Neural progenitor cell (in vitro differentiated cells): ENCODE data around the gene GRAMD4. TPM values are rescaled to one million over a fixed set of nuclear protein-coding genes. Genes with fewer than 3 reads are reported as not detected.

ENCODE experiments used
- DNase-seq: peaks from one replicate; pipeline ENCODE4 v3.0.0-alpha.2; 2016; ENCODE audit warnings: low spot score
- H2AFZ ChIP-seq: fragments of 200-600 bp; sonication (generic); replicated peaks from 2 replicates; pipeline ENCODE4 v1.6.1; 2016; ENCODE audit warnings: antibody characterized with exemption
- H3F3A ChIP-seq: fragments of 200-600 bp; sonication (generic); 2 replicates; pipeline ENCODE4 v1.6.1; 2016; ENCODE audit warnings: antibody characterized with exemption, low read depth
- H3K27ac ChIP-seq: fragments of 200-600 bp; sonication (generic); 2 replicates; pipeline ENCODE4 v1.5.1; 2016; ENCODE audit warnings: mild to moderate bottlenecking
- H3K27me3 ChIP-seq: fragments of 200-600 bp; sonication (generic); 2 replicates; pipeline ENCODE4 v1.6.1; 2016; ENCODE audit warnings: mild to moderate bottlenecking, moderate library complexity
- H3K36me3 ChIP-seq: fragments of 200-600 bp; sonication (generic); 2 replicates; pipeline ENCODE4 v1.5.1; 2016
- H3K4me1 ChIP-seq: fragments of 200-600 bp; sonication (generic); 2 replicates; pipeline ENCODE4 v1.6.1; 2016; ENCODE audit warnings: mixed run types
- H3K4me2 ChIP-seq: fragments of 200-600 bp; sonication (generic); 2 replicates; pipeline ENCODE4 v1.6.1; 2016
- H3K4me3 ChIP-seq: fragments of 200-600 bp; sonication (generic); 2 replicates; pipeline ENCODE4 v1.5.1; 2016
- H3K79me2 ChIP-seq: fragments of 200-600 bp; sonication (generic); 2 replicates; pipeline ENCODE4 v1.6.1; 2016; ENCODE audit warnings: low read depth
- H3K9ac ChIP-seq: fragments of 200-600 bp; sonication (generic); 2 replicates; pipeline ENCODE4 v1.6.1; 2016
- H3K9me3 ChIP-seq: fragments of 200-600 bp; sonication (generic); 2 replicates; pipeline ENCODE4 v1.5.1; 2016; ENCODE audit warnings: low read depth
- H4K20me1 ChIP-seq: fragments of 200-600 bp; sonication (generic); 2 replicates; pipeline ENCODE4 v1.6.1; 2016; ENCODE audit warnings: low read depth
- H3K27ac Mint-ChIP-seq: 3 replicates; pipeline ENCODE4 v1.8.0; 2021; ENCODE audit warnings: mixed read lengths
- H3K27me3 Mint-ChIP-seq: 2 replicates; pipeline ENCODE4 v1.8.0; 2022; ENCODE audit warnings: low read depth, mild to moderate bottlenecking, inconsistent platforms, moderate library complexity, mixed read lengths; ENCODE audit not compliant: insufficient read depth
- H3K36me3 Mint-ChIP-seq: 3 replicates; pipeline ENCODE4 v1.8.0; 2021; ENCODE audit warnings: mixed read lengths
- H3K4me1 Mint-ChIP-seq: 3 replicates; pipeline ENCODE4 v1.8.0; 2021; ENCODE audit warnings: mixed read lengths
- H3K4me3 Mint-ChIP-seq: 3 replicates; pipeline ENCODE4 v1.8.0; 2021; ENCODE audit warnings: mild to moderate bottlenecking, moderate library complexity, mixed read lengths
- H3K9me3 Mint-ChIP-seq: 3 replicates; pipeline ENCODE4 v1.8.0; 2020; ENCODE audit warnings: mixed read lengths
- CTCF ChIP-seq: fragments of 200-600 bp; sonication (generic); IDR thresholded peaks from 2 replicates; pipeline ENCODE4 v1.5.1; 2017; ENCODE audit warnings: antibody characterized with exemption, mild to moderate bottlenecking
- EZH2 ChIP-seq: fragments of 200-600 bp; sonication (generic); IDR thresholded peaks from 2 replicates; pipeline ENCODE4 v1.6.1; 2017; ENCODE audit warnings: antibody characterized with exemption, mild to moderate bottlenecking, moderate library complexity
- EZH2phosphoT487 ChIP-seq: fragments of 200-600 bp; sonication (generic); IDR thresholded peaks from 2 replicates; pipeline ENCODE4 v1.6.1; 2017; ENCODE audit warnings: antibody characterized with exemption
- total RNA-seq: library from RNA; depleted of rRNA; stranded (reverse); fragments of >200 nt; gene quantifications from 2 replicates; pipeline ENCODE4 v1.2.3, GENCODE V29; 2015; ENCODE audit warnings: low replicate concordance

GRAMD4 gene
- total RNA-seq, 1 donor from 2014 or later, result 32.2 TPM

- DNase-seq, result no peak
- Mint-ChIP-seq H3K9me3 (no peaks in the 10 kb centered on the region), H3K27me3 (peaks cover 6% of the 10 kb centered on the region), H3K27ac (no peak overlapping the region), H3K36me3 (no peaks in the 10 kb centered on the region), H3K4me3 (no peak overlapping the region), H3K4me1 (no peaks in the 10 kb centered on the region)
- Histone ChIP-seq H3K27ac (no peak overlapping the region), H2AFZ (no peak overlapping the region), H3K27me3 (no peaks in the 10 kb centered on the region), H3K4me2 (no peak overlapping the region), H3K4me3 (no peak overlapping the region), H3K36me3 (no peaks in the 10 kb centered on the region), H4K20me1 (no peaks in the 10 kb centered on the region), H3F3A (no peaks in the 10 kb centered on the region), H3K79me2 (no peaks in the 10 kb centered on the region), H3K4me1 (no peaks in the 10 kb centered on the region), H3K9me3 (no peaks in the 10 kb centered on the region), H3K9ac (no peak overlapping the region)
- no peak for TF ChIP-seq EZH2
- no peak for TF ChIP-seq EZH2phosphoT487
- no peak for TF ChIP-seq CTCF
Observed at GRCh38 chr22:46679706-46680269, 59.6 kb downstream of the GRAMD4 start.

DNA sequence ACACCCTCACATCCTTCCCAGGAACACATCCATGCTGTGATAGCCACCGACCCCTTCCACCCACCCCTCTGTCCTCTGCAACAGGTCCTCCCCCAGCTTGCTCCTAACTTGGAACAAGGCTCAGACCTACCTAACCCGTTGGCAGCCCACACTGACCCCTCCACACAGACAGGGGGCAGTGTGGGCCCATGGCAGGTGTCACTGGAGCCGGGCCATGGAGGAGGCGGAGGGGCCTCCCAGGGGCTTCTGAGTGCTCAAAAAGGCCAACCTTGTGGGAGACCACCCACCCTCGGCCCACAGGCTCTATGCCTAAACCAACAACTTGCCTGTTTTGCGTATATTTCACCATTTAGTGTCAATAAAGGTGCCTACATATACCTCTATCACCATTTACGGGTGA lies 60.8 kb downstream of the GRAMD4 start:
- Histone ChIP-seq H3F3A (no peaks in the 10 kb centered on the region), H3K9me3 (no peaks in the 10 kb centered on the region), H3K4me2 (no peak overlapping the region), H3K27me3 (no peaks in the 10 kb centered on the region), H3K36me3 (no peaks in the 10 kb centered on the region), H3K4me3 (no peak overlapping the region), H3K27ac (no peak overlapping the region), H3K9ac (no peak overlapping the region), H3K4me1 (no peaks in the 10 kb centered on the region), H3K79me2 (no peaks in the 10 kb centered on the region), H2AFZ (no peak overlapping the region), H4K20me1 (no peaks in the 10 kb centered on the region)
- H3K4me3 Mint-ChIP-seq, result no peak overlapping the region
- no peak overlapping the region for H3K27ac Mint-ChIP-seq
- no peak for TF ChIP-seq CTCF
- DNase-seq, result no peak
- peaks cover 5% of the 10 kb centered on the region for H3K36me3 Mint-ChIP-seq
- no peaks in the 10 kb centered on the region for H3K9me3 Mint-ChIP-seq
- H3K4me1 Mint-ChIP-seq, result peaks cover 3% of the 10 kb centered on the region
- H3K27me3 Mint-ChIP-seq, result peaks cover 8% of the 10 kb centered on the region

DNA sequence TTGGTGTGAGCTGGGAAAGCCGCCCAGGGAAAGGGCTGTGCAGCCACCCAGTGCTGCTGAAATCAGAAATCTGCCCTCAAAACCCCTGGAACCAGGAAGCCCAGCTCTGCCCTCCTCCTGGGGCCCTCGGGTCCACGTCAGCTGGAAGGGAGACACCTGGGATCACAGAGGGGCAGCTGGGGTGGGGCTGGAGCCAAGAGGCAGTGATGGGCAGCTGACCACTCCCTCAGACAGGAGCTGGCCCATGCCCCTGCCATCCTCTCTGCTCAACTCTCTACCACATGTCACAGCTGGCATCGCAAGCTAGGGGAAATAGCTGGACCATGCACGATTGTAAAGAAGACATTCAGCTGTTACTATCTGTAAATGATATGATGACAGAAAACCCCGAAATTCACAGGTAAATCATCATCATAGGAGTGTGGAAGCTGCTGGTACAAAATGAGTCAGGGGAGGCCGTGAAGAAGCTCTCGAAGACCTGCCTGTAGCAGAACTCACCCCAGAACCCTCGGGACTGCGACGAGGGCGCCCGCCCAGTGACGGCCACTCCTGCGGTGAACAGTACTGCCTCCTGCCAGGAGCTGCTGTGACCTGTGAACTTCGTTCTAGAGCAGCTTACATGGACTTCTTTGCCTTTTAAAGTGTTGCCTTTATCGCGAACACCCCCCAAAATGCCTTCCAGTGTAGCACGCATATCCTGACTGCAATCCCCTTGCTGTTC lies 62.0 kb downstream of the GRAMD4 start:
- Histone ChIP-seq H3K9me3 (no peaks in the 10 kb centered on the region), H3K36me3 (no peaks in the 10 kb centered on the region), H3K9ac (no peak overlapping the region), H3K27ac (no peak overlapping the region), H3K4me1 (no peaks in the 10 kb centered on the region), H3K4me2 (no peak overlapping the region), H3K4me3 (no peak overlapping the region), H2AFZ (no peak overlapping the region), H3F3A (no peaks in the 10 kb centered on the region), H3K79me2 (no peaks in the 10 kb centered on the region), H4K20me1 (no peaks in the 10 kb centered on the region), H3K27me3 (no peaks in the 10 kb centered on the region)
- Mint-ChIP-seq H3K9me3 (no peaks in the 10 kb centered on the region), H3K4me1 (peaks cover 3% of the 10 kb centered on the region), H3K4me3 (no peak overlapping the region), H3K27me3 (peaks cover 8% of the 10 kb centered on the region), H3K36me3 (peaks cover 9% of the 10 kb centered on the region), H3K27ac (no peak overlapping the region)
- TF ChIP-seq CTCF, result no peak
- no peak for TF ChIP-seq EZH2
- no peak for TF ChIP-seq EZH2phosphoT487
- no peak for DNase-seq
